HG02623 (cell line): ENCODE data around the gene SLC4A8.

Experiments used
- ATAC-seq: cut with Tn5 transposase; IDR thresholded peaks from one replicate; pipeline ENCODE4 v1.9.1; 2021; ENCODE audit warnings: moderate library complexity; ENCODE audit not compliant: unreplicated experiment

SLC4A8 gene

GRCh38 chr12:51521554-51522276, 97.1 kb downstream of the SLC4A8 start:
- ATAC-seq = no peak

GRCh38 chr12:51522696-51523095, 98.1 kb downstream of the SLC4A8 start:
- no peak for ATAC-seq

- no peak for ATAC-seq
These were observed 99.8 kb downstream of the SLC4A8 start for GRCh38 chr12:51524386-51524901.

GRCh38 chr12:51525518-51525917, 100.9 kb downstream of the SLC4A8 start:
- no peak for ATAC-seq

GRCh38 chr12:51527966-51528365, 103.3 kb downstream of the SLC4A8 start:
- no peak for ATAC-seq

GRCh38 chr12:51528852-51529650, 104.4 kb downstream of the SLC4A8 start:
- no peak for ATAC-seq

GRCh38 chr12:51529651-51529970, 105.0 kb downstream of the SLC4A8 start:
- ATAC-seq = no peak

GRCh38 chr12:51530208-51530607, 105.6 kb downstream of the SLC4A8 start:
- ATAC-seq = no peak

- no peak for ATAC-seq
These were observed 106.8 kb downstream of the SLC4A8 start for GRCh38 chr12:51531284-51531977.

- ATAC-seq = no peak
These were observed 107.4 kb downstream of the SLC4A8 start for GRCh38 chr12:51531978-51532497.

- ATAC-seq = no peak
These were observed 109.2 kb downstream of the SLC4A8 start for GRCh38 chr12:51533799-51534198.

GRCh38 chr12:51534216-51535074, 109.8 kb downstream of the SLC4A8 start:
- ATAC-seq = no peak

GRCh38 chr12:51536159-51536558, 111.5 kb downstream of the SLC4A8 start:
- ATAC-seq = no peak

GRCh38 chr12:51538149-51538548, 113.5 kb downstream of the SLC4A8 start:
- ATAC-seq = no peak

GRCh38 chr12:51538599-51538998, 114.0 kb downstream of the SLC4A8 start:
- no peak for ATAC-seq

- no peak for ATAC-seq
These were observed 116.4 kb downstream of the SLC4A8 start for GRCh38 chr12:51540996-51541395.

GRCh38 chr12:51546097-51546496, 121.5 kb downstream of the SLC4A8 start:
- no peak for ATAC-seq

- no peak for ATAC-seq
These were observed 123.0 kb downstream of the SLC4A8 start for GRCh38 chr12:51547606-51548005.

- ATAC-seq = no peak
These were observed 123.6 kb downstream of the SLC4A8 start for GRCh38 chr12:51548241-51548640.

- ATAC-seq = no peak
These were observed 125.0 kb downstream of the SLC4A8 start for GRCh38 chr12:51549637-51550036.
